Endothelial cell of umbilical vein (primary cell): Measurements from ENCODE around the gene CADM4.

ENCODE experiments used
- CTCF ChIP-seq, 2 donors: IDR thresholded peaks; 1 replicate in 1 of 2; 2 replicates in 1 of 2; pipeline ENCODE4 v1.5.1; 2011; ENCODE audit warnings: low read length in 2 of 2, mild to moderate bottlenecking in 2 of 2, moderate library complexity in 2 of 2, control low read depth in 1 of 2, inconsistent platforms in 1 of 2, low read depth in 1 of 2; ENCODE audit not compliant: insufficient read depth in 1 of 2; ENCODE audit errors: extremely low read depth in 1 of 2
- EZH2 ChIP-seq: IDR thresholded peaks from 2 replicates; pipeline ENCODE4 v1.6.1; 2012; ENCODE audit warnings: borderline replicate concordance, low read depth, mild to moderate bottlenecking, moderate library complexity, low read length, inconsistent platforms; ENCODE audit not compliant: severe bottlenecking
- FOS ChIP-seq: IDR thresholded peaks from 2 replicates; pipeline ENCODE4 v1.6.1; 2011; ENCODE audit warnings: mild to moderate bottlenecking, low read length, moderate library complexity, borderline replicate concordance; ENCODE audit not compliant: insufficient read depth
- GATA2 ChIP-seq: IDR thresholded peaks from 2 replicates; pipeline ENCODE4 v1.7.0; 2011; ENCODE audit warnings: low read depth, mild to moderate bottlenecking, moderate library complexity, mixed read lengths, low read length; ENCODE audit not compliant: insufficient read length, insufficient read depth
- JUN ChIP-seq: IDR thresholded peaks from 2 replicates; pipeline ENCODE4 v1.6.1; 2011; ENCODE audit warnings: borderline replicate concordance, low read depth; ENCODE audit not compliant: insufficient read length, insufficient read depth
- POLR2A ChIP-seq: IDR thresholded peaks from 2 replicates; pipeline ENCODE4 v1.6.1; 2012; ENCODE audit warnings: low read depth, mild to moderate bottlenecking, control low read depth, low read length
- POLR2AphosphoS5 ChIP-seq: IDR thresholded peaks from 2 replicates; pipeline ENCODE4 v1.6.1; 2012; ENCODE audit warnings: low read depth, mild to moderate bottlenecking, control low read depth, low read length, moderate library complexity; ENCODE audit not compliant: insufficient read depth
- TF ChIP-seq, protein P1 (sequence below): IDR thresholded peaks from 2 replicates; pipeline ENCODE4 v1.6.1; 2011; ENCODE audit not compliant: insufficient read depth, insufficient read length

GRCh38 chr19:43681821-43682220 lies 42.2 kb upstream of the CADM4 start:
- TF ChIP-seq FOS: no peak
- TF ChIP-seq CTCF (IDR thresholded peaks at IDR 0.05; ENCODE audit: extremely low read depth in 1 of 2, insufficient read depth in 1 of 2, low read depth in 1 of 2, low read length in 2 of 2): no peak
- TF ChIP-seq POLR2A: no peak
- TF ChIP-seq EZH2: no peak
- TF ChIP-seq GATA2: no peak
- no peak for TF ChIP-seq POLR2AphosphoS5
- TF ChIP-seq, protein P1, sequence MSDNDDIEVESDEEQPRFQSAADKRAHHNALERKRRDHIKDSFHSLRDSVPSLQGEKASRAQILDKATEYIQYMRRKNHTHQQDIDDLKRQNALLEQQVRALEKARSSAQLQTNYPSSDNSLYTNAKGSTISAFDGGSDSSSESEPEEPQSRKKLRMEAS: no peak
- TF ChIP-seq JUN: no peak
